Measurements from ENCODE around the gene GALNS.
A peak's percentile ranks its signal among the peaks of the same experiment; 100 is the strongest.
"Not testable (repeated sequence)": the region's sequence is repeated elsewhere in the genome, so short reads cannot be mapped to it uniquely, and the experiment has no call there.

Gene GALNS

GRCh38 chr16:88856828-88857727 lies at the start of gene GALNS, which contains the start of gene TRAPPC2L:
GALNS (minus strand) TSS chr16:88856947; CDS start chr16:88856877, 70 bp downstream.
TRAPPC2L (plus strand) TSS chr16:88857127; CDS start chr16:88857151, 24 bp downstream.
- peak; percentile 93 to 99 for DNase-seq

- DNase-seq: no peak
These were observed 49.3 kb upstream of the GALNS start for GRCh38 chr16:88906020-88906419.

- DNase-seq: no peak
These were observed 48.8 kb upstream of the GALNS start for GRCh38 chr16:88905563-88905962.

GRCh38 chr16:88904676-88905365 lies 48.1 kb upstream of the GALNS start:
- DNase-seq: no peak

- DNase-seq: no peak
These were observed 46.5 kb upstream of the GALNS start for GRCh38 chr16:88903267-88903666.

GRCh38 chr16:88902744-88903143 lies 46.0 kb upstream of the GALNS start:
- DNase-seq: no peak

GRCh38 chr16:88901718-88902337 lies 45.1 kb upstream of the GALNS start:
- no peak for DNase-seq

- DNase-seq: no peak
These were observed 43.9 kb upstream of the GALNS start for GRCh38 chr16:88900662-88901052.

- DNase-seq: no peak
These were observed 43.3 kb upstream of the GALNS start for GRCh38 chr16:88899901-88900661.

GRCh38 chr16:88897696-88898425 lies 41.1 kb upstream of the GALNS start:
- DNase-seq: no peak

- DNase-seq: no peak
These were observed 39.7 kb upstream of the GALNS start for GRCh38 chr16:88896238-88897070.

GRCh38 chr16:88895335-88895734 lies 38.6 kb upstream of the GALNS start:
- DNase-seq: no peak

GRCh38 chr16:88894681-88895300 lies 38.0 kb upstream of the GALNS start:
- DNase-seq: no peak

GRCh38 chr16:88894266-88894665 lies 37.5 kb upstream of the GALNS start:
- not testable (repeated sequence) for DNase-seq

- DNase-seq: no peak
These were observed 36.6 kb upstream of the GALNS start for GRCh38 chr16:88893127-88893968.

GRCh38 chr16:88892065-88892464 lies 35.3 kb upstream of the GALNS start:
- DNase-seq: no peak

GRCh38 chr16:88891083-88891482 lies 34.3 kb upstream of the GALNS start:
- DNase-seq: no peak

GRCh38 chr16:88889702-88890352 lies 33.1 kb upstream of the GALNS start:
- DNase-seq: not testable (repeated sequence)

All from inflammatory macrophage treated with lipopolysaccharide for 1 hour (primary cell).